ENCODE data around the gene SLC15A1. TPM values are rescaled to one million over a fixed set of nuclear protein-coding genes. Genes with fewer than 3 reads are reported as not detected.
A peak's percentile ranks its signal among the peaks of the same experiment; 100 is the strongest.

Gene SLC15A1
- 0.11 TPM in 1 of 2 replicates, not detected in the other for total RNA-seq
- long read RNA-seq: 0 reads

- no peak for TF ChIP-seq CTCF (IDR thresholded peaks at IDR 0.05)
- Mint-ChIP-seq H3K4me3 (ENCODE audit: unreplicated experiment) (peak within 1 kb of the TSS; percentile 57), H3K36me3 (ENCODE audit: unreplicated experiment) (peaks cover 5% of the 10 kb centered on the region), H3K27me3 (ENCODE audit: unreplicated experiment) (peaks cover 80% of the 10 kb centered on the region), H3K27ac (ENCODE audit: unreplicated experiment) (no peak within 1 kb of the TSS), H3K9me3 (ENCODE audit: unreplicated experiment) (peaks cover 12% of the 10 kb centered on the region), H3K4me1 (ENCODE audit: unreplicated experiment) (peaks cover 9% of the 10 kb centered on the region)
- no peak for DNase-seq (ENCODE audit: extremely low spot score, unreplicated experiment)
These were observed at the start of gene SLC15A1 for GRCh38 chr13:98752467-98753290. SLC15A1 (minus strand) TSS chr13:98752672; CDS start chr13:98752598, 74 bp downstream.

GRCh38 chr13:98801626-98802418 lies 49.4 kb upstream of the SLC15A1 start:
- peaks cover 9% of the 10 kb centered on the region for H3K36me3 Mint-ChIP-seq (ENCODE audit: unreplicated experiment)

DNA sequence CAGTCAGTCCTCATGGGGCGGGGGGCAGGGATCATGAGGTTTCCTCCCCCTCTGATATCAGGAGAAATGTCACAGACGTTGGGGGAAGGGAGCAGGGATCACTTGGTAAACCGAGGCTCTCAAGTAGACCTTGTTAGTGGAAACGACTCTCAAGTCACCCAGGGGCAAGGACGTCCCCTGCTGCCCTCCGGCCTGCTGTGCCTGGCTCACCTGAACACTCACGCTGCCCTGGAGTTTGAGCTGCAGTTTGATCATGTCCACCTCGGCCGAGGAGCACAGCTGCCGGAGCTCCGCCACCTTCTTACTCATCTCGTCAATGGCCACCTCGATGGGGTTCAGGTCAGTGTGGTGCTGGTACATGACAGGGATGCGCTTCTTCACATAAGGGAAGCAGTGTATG lies 47.6 kb upstream of the SLC15A1 start:
- Mint-ChIP-seq H3K36me3 (ENCODE audit: unreplicated experiment) (peaks cover 15% of the 10 kb centered on the region), H3K4me3 (ENCODE audit: unreplicated experiment) (no peak overlapping the region), H3K9me3 (ENCODE audit: unreplicated experiment) (no peaks in the 10 kb centered on the region), H3K27ac (ENCODE audit: unreplicated experiment) (no peak overlapping the region), H3K4me1 (ENCODE audit: unreplicated experiment) (peaks cover 19% of the 10 kb centered on the region), H3K27me3 (ENCODE audit: unreplicated experiment) (no peaks in the 10 kb centered on the region)
- DNase-seq (ENCODE audit: extremely low spot score, unreplicated experiment): peak; percentile 65
- TF ChIP-seq CTCF (IDR thresholded peaks at IDR 0.05): no peak

More at GRCh38 chr13:98801626-98802418, 49.4 kb upstream of the SLC15A1 start:
- DNase-seq (ENCODE audit: extremely low spot score, unreplicated experiment): peak; percentile 27
- Mint-ChIP-seq H3K9me3 (ENCODE audit: unreplicated experiment) (no peaks in the 10 kb centered on the region), H3K27me3 (ENCODE audit: unreplicated experiment) (no peaks in the 10 kb centered on the region), H3K4me1 (ENCODE audit: unreplicated experiment) (peaks cover 19% of the 10 kb centered on the region), H3K27ac (ENCODE audit: unreplicated experiment) (no peak overlapping the region), H3K4me3 (ENCODE audit: unreplicated experiment) (no peak overlapping the region)
- TF ChIP-seq CTCF (IDR thresholded peaks at IDR 0.05): no peak

GRCh38 chr13:98798849-98799645 lies 46.6 kb upstream of the SLC15A1 start:
- Mint-ChIP-seq H3K4me3 (ENCODE audit: unreplicated experiment) (no peak overlapping the region), H3K9me3 (ENCODE audit: unreplicated experiment) (no peaks in the 10 kb centered on the region), H3K36me3 (ENCODE audit: unreplicated experiment) (peaks cover 16% of the 10 kb centered on the region), H3K27me3 (ENCODE audit: unreplicated experiment) (no peaks in the 10 kb centered on the region), H3K4me1 (ENCODE audit: unreplicated experiment) (peaks cover 19% of the 10 kb centered on the region), H3K27ac (ENCODE audit: unreplicated experiment) (peak overlapping the region; percentile 69)
- peak; percentile 75 for DNase-seq (ENCODE audit: extremely low spot score, unreplicated experiment)
- TF ChIP-seq CTCF (IDR thresholded peaks at IDR 0.05): no peak

Measured in osteocyte (in vitro differentiated cells).